H9 (cell line): ENCODE results near the gene VRK3. TPM values are rescaled to one million over a fixed set of nuclear protein-coding genes. Genes with fewer than 3 reads are reported as not detected.

Source experiments
- DNase-seq: peaks from one replicate; pipeline ENCODE4 v3.0.0-alpha.2; 2017
- H2AFZ ChIP-seq: one replicate; pipeline ENCODE4 v1.6.1; 2013; ENCODE audit warnings: mild to moderate bottlenecking, low read length, control low read depth, moderate library complexity
- H2AK5ac ChIP-seq: 2 replicates; pipeline ENCODE4 v1.6.1; 2013; ENCODE audit warnings: low read length, control low read depth, mixed read lengths; ENCODE audit not compliant: insufficient read length
- H2BK120ac ChIP-seq: one replicate; pipeline ENCODE4 v1.6.1; 2013; ENCODE audit warnings: low read depth, mild to moderate bottlenecking, low read length, control low read depth, inconsistent platforms; ENCODE audit not compliant: poor library complexity, severe bottlenecking
- H2BK12ac ChIP-seq: 2 replicates; pipeline ENCODE4 v1.6.1; 2013; ENCODE audit warnings: low read length, control low read depth, mixed read lengths, low read depth; ENCODE audit not compliant: insufficient read length
- H2BK15ac ChIP-seq: 2 replicates; pipeline ENCODE4 v1.6.1; 2013; ENCODE audit warnings: low read depth, low read length, control low read depth
- H2BK20ac ChIP-seq: one replicate; pipeline ENCODE4 v1.6.1; 2013; ENCODE audit warnings: low read depth, mild to moderate bottlenecking, low read length, control low read depth, inconsistent platforms; ENCODE audit not compliant: poor library complexity, severe bottlenecking
- H2BK5ac ChIP-seq: 2 replicates; pipeline ENCODE4 v1.6.1; 2013; ENCODE audit warnings: low read length, control low read depth, mixed read lengths; ENCODE audit not compliant: insufficient read length
- H3K14ac ChIP-seq: 2 replicates; pipeline ENCODE4 v1.6.1; 2013; ENCODE audit warnings: low read length, control low read depth; ENCODE audit not compliant: insufficient read depth
- H3K18ac ChIP-seq: 2 replicates; pipeline ENCODE4 v1.6.1; 2013; ENCODE audit warnings: low read depth, mild to moderate bottlenecking, mixed read lengths, low read length, control low read depth; ENCODE audit not compliant: insufficient read length
- H3K23ac ChIP-seq: 2 replicates; pipeline ENCODE4 v1.6.1; 2013; ENCODE audit warnings: low read length, control low read depth, mixed read lengths, low read depth; ENCODE audit not compliant: insufficient read length
- H3K23me2 ChIP-seq: 2 replicates; pipeline ENCODE4 v1.6.1; 2013; ENCODE audit warnings: low read depth, mild to moderate bottlenecking, mixed read lengths, low read length, control low read depth; ENCODE audit not compliant: insufficient read length, poor library complexity, severe bottlenecking
- H3K27ac ChIP-seq: 2 replicates; pipeline ENCODE4 v1.5.1; 2013; ENCODE audit warnings: low read length, control low read depth, mixed read lengths, low read depth; ENCODE audit not compliant: insufficient read length
- H3K27me3 ChIP-seq: 2 replicates; pipeline ENCODE4 v1.6.1; 2013; ENCODE audit warnings: low read length, control low read depth, inconsistent platforms; ENCODE audit not compliant: insufficient read depth
- H3K4ac ChIP-seq: 2 replicates; pipeline ENCODE4 v1.6.1; 2013; ENCODE audit warnings: low read depth, mild to moderate bottlenecking, control low read depth, inconsistent platforms, low read length, moderate library complexity
- H3K4me1 ChIP-seq: 2 replicates; pipeline ENCODE4 v1.6.1; 2013; ENCODE audit warnings: low read length, control low read depth, inconsistent platforms; ENCODE audit not compliant: insufficient read depth
- H3K4me2 ChIP-seq: 2 replicates; pipeline ENCODE4 v1.6.1; 2013; ENCODE audit warnings: low read length, control low read depth, mixed read lengths; ENCODE audit not compliant: insufficient read length, insufficient read depth
- H3K56ac ChIP-seq: 2 replicates; pipeline ENCODE4 v1.6.1; 2013; ENCODE audit warnings: low read depth, mild to moderate bottlenecking, mixed read lengths, low read length, control low read depth; ENCODE audit not compliant: insufficient read length
- H3K79me1 ChIP-seq: 2 replicates; pipeline ENCODE4 v1.6.1; 2013; ENCODE audit warnings: low read depth, mild to moderate bottlenecking, moderate library complexity, low read length, control low read depth, inconsistent platforms; ENCODE audit not compliant: insufficient read depth, poor library complexity, severe bottlenecking
- H3K79me2 ChIP-seq: 2 replicates; pipeline ENCODE4 v1.6.1; 2013; ENCODE audit warnings: low read length, control low read depth, inconsistent platforms; ENCODE audit not compliant: insufficient read depth
- H3K9ac ChIP-seq: 2 replicates; pipeline ENCODE4 v1.6.1; 2013; ENCODE audit warnings: low read length, control low read depth, mixed read lengths; ENCODE audit not compliant: insufficient read length; ENCODE audit errors: extremely low read depth
- H3K9me3 ChIP-seq: one replicate; pipeline ENCODE4 v1.6.1; 2013; ENCODE audit warnings: low read depth, low read length, inconsistent platforms; ENCODE audit not compliant: control insufficient read depth
- H3T11ph ChIP-seq: one replicate; pipeline ENCODE4 v1.6.1; 2013; ENCODE audit warnings: mild to moderate bottlenecking, low read length, control low read depth, inconsistent platforms
- H4K20me1 ChIP-seq: one replicate; pipeline ENCODE4 v1.6.1; 2013; ENCODE audit not compliant: control insufficient read depth, insufficient read length, insufficient read depth
- H4K5ac ChIP-seq: 2 replicates; pipeline ENCODE4 v1.6.1; 2013; ENCODE audit warnings: low read depth, mild to moderate bottlenecking, mixed read lengths, low read length, control low read depth; ENCODE audit not compliant: insufficient read length
- H4K8ac ChIP-seq: replicated peaks from 2 replicates; pipeline ENCODE4 v1.6.1; 2013; ENCODE audit warnings: low read length, control low read depth, mixed read lengths, low read depth; ENCODE audit not compliant: insufficient read length
- H4K91ac ChIP-seq: 2 replicates; pipeline ENCODE4 v1.6.1; 2013; ENCODE audit warnings: low read depth, mild to moderate bottlenecking, moderate library complexity, mixed read lengths, low read length, control low read depth; ENCODE audit not compliant: insufficient read length
- H3K27ac Mint-ChIP-seq, 3 experiments: 2 replicates in 2 of 3; 3 replicates in 1 of 3; pipeline ENCODE4 v1.8.0; 2020 to 2021; ENCODE audit warnings: mixed read lengths in 3 of 3, mild to moderate bottlenecking in 1 of 3, moderate library complexity in 1 of 3
- H3K27me3 Mint-ChIP-seq: 2 replicates; pipeline ENCODE4 v1.8.0; 2021; ENCODE audit warnings: low read depth, mild to moderate bottlenecking, moderate library complexity, mixed read lengths
- H3K36me3 Mint-ChIP-seq, 3 experiments: 2 replicates in 2 of 3; 3 replicates in 1 of 3; pipeline ENCODE4 v1.8.0; 2020 to 2021; ENCODE audit warnings: low read depth in 3 of 3, mixed read lengths in 3 of 3; ENCODE audit not compliant: insufficient read depth in 1 of 3
- H3K4me1 Mint-ChIP-seq, 2 experiments: 2 replicates each; pipeline ENCODE4 v1.8.0; 2020; ENCODE audit warnings: mixed read lengths in 2 of 2
- H3K4me3 Mint-ChIP-seq, 2 experiments: 2 replicates in 1 of 2; 3 replicates in 1 of 2; pipeline ENCODE4 v1.8.0; 2020 to 2021; ENCODE audit warnings: mild to moderate bottlenecking in 2 of 2, mixed read lengths in 2 of 2, moderate library complexity in 1 of 2
- H3K9me3 Mint-ChIP-seq, 2 experiments: 2 replicates in 1 of 2; 3 replicates in 1 of 2; pipeline ENCODE4 v1.8.0; 2020; ENCODE audit warnings: mild to moderate bottlenecking in 2 of 2, mixed read lengths in 2 of 2, moderate library complexity in 1 of 2
- WGBS: extraction: QIAGEN DNeasy Blood & Tissue Kit; methylation state at CpG from one replicate; pipeline ENCODE4 v1.1.7; 2013; ENCODE audit warnings: missing lambda C conversion rate, low lambda C conversion rate, mixed read lengths; ENCODE audit not compliant: insufficient read length; ENCODE audit errors: extremely low coverage; 5-methylcytosine and 5-hydroxymethylcytosine counted together
- total RNA-seq: library from RNA; stranded (reverse); gene quantifications from 2 replicates; pipeline ENCODE4 v1.2.1, GENCODE V29; 2021
- TF ChIP-seq, protein P1 (sequence below): fragments of 200-600 bp; sonication (generic); conservative IDR thresholded peaks from 3 replicates; pipeline ENCODE4 v1.8.0; 2021; ENCODE audit warnings: antibody characterized with exemption, mild to moderate bottlenecking

VRK3 gene
- total RNA-seq, 1 experiment from 2014 or later, result 33.5 TPM

- H3K27ac Mint-ChIP-seq, result peak overlapping the region in 1 of 3 experiments; percentile 20; a peak in 1 of 7 replicates
- H3K27me3 ChIP-seq, result no peaks in the 10 kb centered on the region
- no peak overlapping the region for H4K5ac ChIP-seq
- H2BK20ac ChIP-seq, result no peak overlapping the region
- no peaks in the 10 kb centered on the region for H4K20me1 ChIP-seq
- H3K79me2 ChIP-seq, result no peaks in the 10 kb centered on the region
- no peaks in the 10 kb centered on the region for H3K79me1 ChIP-seq
- peaks cover 0 to 4% of the 10 kb centered on the region in 2 experiments; a peak in 2 of 4 replicates for H3K4me1 Mint-ChIP-seq
- no peak overlapping the region for H2BK5ac ChIP-seq
- TF ChIP-seq, protein P1, sequence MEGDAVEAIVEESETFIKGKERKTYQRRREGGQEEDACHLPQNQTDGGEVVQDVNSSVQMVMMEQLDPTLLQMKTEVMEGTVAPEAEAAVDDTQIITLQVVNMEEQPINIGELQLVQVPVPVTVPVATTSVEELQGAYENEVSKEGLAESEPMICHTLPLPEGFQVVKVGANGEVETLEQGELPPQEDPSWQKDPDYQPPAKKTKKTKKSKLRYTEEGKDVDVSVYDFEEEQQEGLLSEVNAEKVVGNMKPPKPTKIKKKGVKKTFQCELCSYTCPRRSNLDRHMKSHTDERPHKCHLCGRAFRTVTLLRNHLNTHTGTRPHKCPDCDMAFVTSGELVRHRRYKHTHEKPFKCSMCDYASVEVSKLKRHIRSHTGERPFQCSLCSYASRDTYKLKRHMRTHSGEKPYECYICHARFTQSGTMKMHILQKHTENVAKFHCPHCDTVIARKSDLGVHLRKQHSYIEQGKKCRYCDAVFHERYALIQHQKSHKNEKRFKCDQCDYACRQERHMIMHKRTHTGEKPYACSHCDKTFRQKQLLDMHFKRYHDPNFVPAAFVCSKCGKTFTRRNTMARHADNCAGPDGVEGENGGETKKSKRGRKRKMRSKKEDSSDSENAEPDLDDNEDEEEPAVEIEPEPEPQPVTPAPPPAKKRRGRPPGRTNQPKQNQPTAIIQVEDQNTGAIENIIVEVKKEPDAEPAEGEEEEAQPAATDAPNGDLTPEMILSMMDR, result no peak
- no peak overlapping the region for H3T11ph ChIP-seq
- no peak overlapping the region for H3K9ac ChIP-seq
- no peak overlapping the region for H4K91ac ChIP-seq
- no peak overlapping the region for H3K14ac ChIP-seq
- H3K4ac ChIP-seq, result no peak overlapping the region
- no peaks in the 10 kb centered on the region for H3K9me3 ChIP-seq
- H2BK12ac ChIP-seq, result no peak overlapping the region
- no peak overlapping the region for H4K8ac ChIP-seq
- H3K18ac ChIP-seq, result no peak overlapping the region
- H2BK120ac ChIP-seq, result no peak overlapping the region
- no peak overlapping the region for H2BK15ac ChIP-seq
- no peak overlapping the region for H3K27ac ChIP-seq
- H2AK5ac ChIP-seq, result no peak overlapping the region
- peaks cover 0 to 6% (median 3%) of the 10 kb centered on the region in 3 experiments; a peak in 2 of 7 replicates for H3K36me3 Mint-ChIP-seq
- no peaks in the 10 kb centered on the region for H3K9me3 Mint-ChIP-seq
- DNase-seq, result no peak
- no peak overlapping the region for H3K4me2 ChIP-seq
- no peak overlapping the region for H3K56ac ChIP-seq
- H3K23ac ChIP-seq, result no peak overlapping the region
- H3K27me3 Mint-ChIP-seq, result peaks cover 6% of the 10 kb centered on the region
- no peak overlapping the region for H2AFZ ChIP-seq
- no peaks in the 10 kb centered on the region for H3K23me2 ChIP-seq
- no CpG with 5 or more reads among the region's 18 CpGs for whole genome bisulfite sequencing
- H3K4me3 Mint-ChIP-seq, result no peak overlapping the region
- H3K4me1 ChIP-seq, result no peaks in the 10 kb centered on the region
Observed at GRCh38 chr19:49977881-49978280, 47.3 kb downstream of the VRK3 start.
